ENCODE measurements around the gene SYN1. TPM values are rescaled to one million over a fixed set of nuclear protein-coding genes. Genes with fewer than 3 reads are reported as not detected.
A peak's percentile ranks its signal among the peaks of the same experiment; 100 is the strongest.

The SYN1 gene
- total and polyA plus RNA-seq, 4 donors, result 0.09 to 2.5 (median 0.60) TPM

DNA sequence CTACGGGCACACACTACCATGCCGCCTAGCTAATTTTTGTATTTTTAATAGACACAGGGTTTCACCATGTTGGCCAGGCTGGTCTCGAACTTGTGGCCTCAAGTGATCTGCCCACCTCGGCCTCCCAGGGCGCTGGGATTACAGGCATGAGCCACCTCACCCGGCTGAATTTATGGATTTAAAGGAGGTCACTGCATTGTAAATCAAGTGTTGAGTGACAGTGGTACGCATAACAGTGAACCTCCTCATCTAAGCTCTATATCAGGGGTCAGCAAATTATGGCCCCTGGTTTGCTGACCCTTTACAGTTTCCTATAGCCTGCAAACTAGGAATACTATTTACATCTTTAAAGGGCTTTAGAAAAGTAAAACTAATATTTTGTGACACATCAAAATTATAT lies 41.9 kb upstream of the SYN1 start:
- 96% methylated on average over 7 of the region's 7 CpGs for WGBS
- H3K27ac ChIP-seq (ENCODE audit: low read depth in 1 of 2, low read length in 2 of 2), result no peak overlapping the region
- no peaks in the 10 kb centered on the region for H3K9me3 ChIP-seq (ENCODE audit: control insufficient read depth in 4 of 4, low read length in 3 of 4)
- peaks cover 0 to 7% (median 2%) of the 10 kb centered on the region in 4 donors for H3K36me3 ChIP-seq (ENCODE audit: control insufficient read depth in 4 of 4, insufficient read depth in 3 of 4, low read depth in 1 of 4, low read length in 3 of 4)
- H3K9ac ChIP-seq (ENCODE audit: low read depth in 1 of 2, low read length in 2 of 2), result no peak overlapping the region
- H3K4me1 ChIP-seq (ENCODE audit: control insufficient read depth in 4 of 4, insufficient read depth in 4 of 4, low read length in 3 of 4), result peaks cover 0 to 2% (median 0%) of the 10 kb centered on the region in 4 donors
- H3K27me3 ChIP-seq (ENCODE audit: control insufficient read depth in 4 of 4, insufficient read depth in 4 of 4, low read length in 3 of 4), result no peaks in the 10 kb centered on the region
- TF ChIP-seq, protein P1, sequence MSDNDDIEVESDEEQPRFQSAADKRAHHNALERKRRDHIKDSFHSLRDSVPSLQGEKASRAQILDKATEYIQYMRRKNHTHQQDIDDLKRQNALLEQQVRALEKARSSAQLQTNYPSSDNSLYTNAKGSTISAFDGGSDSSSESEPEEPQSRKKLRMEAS (IDR thresholded peaks at IDR 0.05), result no peak
- no peak for TF ChIP-seq HNF4A (conservative IDR thresholded peaks at IDR 0.05)
- TF ChIP-seq, protein P2, sequence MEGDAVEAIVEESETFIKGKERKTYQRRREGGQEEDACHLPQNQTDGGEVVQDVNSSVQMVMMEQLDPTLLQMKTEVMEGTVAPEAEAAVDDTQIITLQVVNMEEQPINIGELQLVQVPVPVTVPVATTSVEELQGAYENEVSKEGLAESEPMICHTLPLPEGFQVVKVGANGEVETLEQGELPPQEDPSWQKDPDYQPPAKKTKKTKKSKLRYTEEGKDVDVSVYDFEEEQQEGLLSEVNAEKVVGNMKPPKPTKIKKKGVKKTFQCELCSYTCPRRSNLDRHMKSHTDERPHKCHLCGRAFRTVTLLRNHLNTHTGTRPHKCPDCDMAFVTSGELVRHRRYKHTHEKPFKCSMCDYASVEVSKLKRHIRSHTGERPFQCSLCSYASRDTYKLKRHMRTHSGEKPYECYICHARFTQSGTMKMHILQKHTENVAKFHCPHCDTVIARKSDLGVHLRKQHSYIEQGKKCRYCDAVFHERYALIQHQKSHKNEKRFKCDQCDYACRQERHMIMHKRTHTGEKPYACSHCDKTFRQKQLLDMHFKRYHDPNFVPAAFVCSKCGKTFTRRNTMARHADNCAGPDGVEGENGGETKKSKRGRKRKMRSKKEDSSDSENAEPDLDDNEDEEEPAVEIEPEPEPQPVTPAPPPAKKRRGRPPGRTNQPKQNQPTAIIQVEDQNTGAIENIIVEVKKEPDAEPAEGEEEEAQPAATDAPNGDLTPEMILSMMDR (IDR thresholded peaks at IDR 0.05; ENCODE audit: low read depth, low read length, missing input control), result no peak
- no peak for TF ChIP-seq RXRA (IDR thresholded peaks at IDR 0.05)
- TF ChIP-seq, protein P3, sequence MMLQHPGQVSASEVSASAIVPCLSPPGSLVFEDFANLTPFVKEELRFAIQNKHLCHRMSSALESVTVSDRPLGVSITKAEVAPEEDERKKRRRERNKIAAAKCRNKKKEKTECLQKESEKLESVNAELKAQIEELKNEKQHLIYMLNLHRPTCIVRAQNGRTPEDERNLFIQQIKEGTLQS (IDR thresholded peaks at IDR 0.05), result no peak
- TF ChIP-seq SP1 (IDR thresholded peaks at IDR 0.05), result no peak
- no peak for TF ChIP-seq FOXA1 (IDR thresholded peaks at IDR 0.05)
- TF ChIP-seq, protein P4, sequence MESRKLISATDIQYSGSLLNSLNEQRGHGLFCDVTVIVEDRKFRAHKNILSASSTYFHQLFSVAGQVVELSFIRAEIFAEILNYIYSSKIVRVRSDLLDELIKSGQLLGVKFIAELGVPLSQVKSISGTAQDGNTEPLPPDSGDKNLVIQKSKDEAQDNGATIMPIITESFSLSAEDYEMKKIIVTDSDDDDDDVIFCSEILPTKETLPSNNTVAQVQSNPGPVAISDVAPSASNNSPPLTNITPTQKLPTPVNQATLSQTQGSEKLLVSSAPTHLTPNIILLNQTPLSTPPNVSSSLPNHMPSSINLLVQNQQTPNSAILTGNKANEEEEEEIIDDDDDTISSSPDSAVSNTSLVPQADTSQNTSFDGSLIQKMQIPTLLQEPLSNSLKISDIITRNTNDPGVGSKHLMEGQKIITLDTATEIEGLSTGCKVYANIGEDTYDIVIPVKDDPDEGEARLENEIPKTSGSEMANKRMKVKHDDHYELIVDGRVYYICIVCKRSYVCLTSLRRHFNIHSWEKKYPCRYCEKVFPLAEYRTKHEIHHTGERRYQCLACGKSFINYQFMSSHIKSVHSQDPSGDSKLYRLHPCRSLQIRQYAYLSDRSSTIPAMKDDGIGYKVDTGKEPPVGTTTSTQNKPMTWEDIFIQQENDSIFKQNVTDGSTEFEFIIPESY (IDR thresholded peaks at IDR 0.05), result no peak
- TF ChIP-seq EGR1 (IDR thresholded peaks at IDR 0.05; ENCODE audit: low read depth in 2 of 2), result no peak
- TF ChIP-seq JUND (IDR thresholded peaks at IDR 0.05), result no peak
- TF ChIP-seq YY1 (IDR thresholded peaks at IDR 0.05), result no peak
- TF ChIP-seq GABPA (IDR thresholded peaks at IDR 0.05 in 1 of 2, conservative IDR thresholded peaks at IDR 0.05 in 1 of 2), result no peak
- TF ChIP-seq RAD21 (IDR thresholded peaks at IDR 0.05), result no peak
- no peak for DNase-seq (ENCODE audit: low spot score)
- H3K4me3 ChIP-seq (ENCODE audit: low read depth in 1 of 3, low read length in 3 of 3), result no peak overlapping the region

DNA sequence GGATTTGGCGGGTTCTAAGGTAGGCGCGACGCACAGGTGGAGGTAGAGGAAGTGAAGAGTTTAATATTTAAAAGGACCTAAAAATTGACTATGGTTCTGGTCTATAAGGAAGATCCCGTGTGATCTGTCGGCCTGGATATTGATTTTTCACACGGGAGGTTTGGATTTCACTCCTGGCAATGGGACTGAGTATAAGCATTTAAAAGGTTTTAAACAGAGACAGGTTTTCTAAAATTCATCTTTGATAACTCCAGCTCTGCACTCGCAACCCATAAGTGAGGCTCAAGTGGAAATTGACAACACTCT lies 39.7 kb upstream of the SYN1 start:
- DNase-seq (ENCODE audit: low spot score), result no peak
- no peak for TF ChIP-seq SP1 (IDR thresholded peaks at IDR 0.05)
- H3K36me3 ChIP-seq (ENCODE audit: control insufficient read depth in 4 of 4, insufficient read depth in 3 of 4, low read depth in 1 of 4, low read length in 3 of 4), result peaks cover 0 to 19% (median 5%) of the 10 kb centered on the region in 4 donors
- no peak overlapping the region for H3K9ac ChIP-seq (ENCODE audit: low read depth in 1 of 2, low read length in 2 of 2)
- no peaks in the 10 kb centered on the region for H3K9me3 ChIP-seq (ENCODE audit: control insufficient read depth in 4 of 4, low read length in 3 of 4)
- peak overlapping the region; percentile 94 to 97 for H3K27ac ChIP-seq (ENCODE audit: low read depth in 1 of 2, low read length in 2 of 2)
- peaks cover 0 to 2% (median 0%) of the 10 kb centered on the region in 4 donors for H3K4me1 ChIP-seq (ENCODE audit: control insufficient read depth in 4 of 4, insufficient read depth in 4 of 4, low read length in 3 of 4)
- no peaks in the 10 kb centered on the region for H3K27me3 ChIP-seq (ENCODE audit: control insufficient read depth in 4 of 4, insufficient read depth in 4 of 4, low read length in 3 of 4)
- H3K4me3 ChIP-seq (ENCODE audit: low read depth in 1 of 3, low read length in 3 of 3), result peak overlapping the region; percentile 8 to 87 (median 64)
- 15% methylated on average over 8 of the region's 8 CpGs for WGBS

DNA sequence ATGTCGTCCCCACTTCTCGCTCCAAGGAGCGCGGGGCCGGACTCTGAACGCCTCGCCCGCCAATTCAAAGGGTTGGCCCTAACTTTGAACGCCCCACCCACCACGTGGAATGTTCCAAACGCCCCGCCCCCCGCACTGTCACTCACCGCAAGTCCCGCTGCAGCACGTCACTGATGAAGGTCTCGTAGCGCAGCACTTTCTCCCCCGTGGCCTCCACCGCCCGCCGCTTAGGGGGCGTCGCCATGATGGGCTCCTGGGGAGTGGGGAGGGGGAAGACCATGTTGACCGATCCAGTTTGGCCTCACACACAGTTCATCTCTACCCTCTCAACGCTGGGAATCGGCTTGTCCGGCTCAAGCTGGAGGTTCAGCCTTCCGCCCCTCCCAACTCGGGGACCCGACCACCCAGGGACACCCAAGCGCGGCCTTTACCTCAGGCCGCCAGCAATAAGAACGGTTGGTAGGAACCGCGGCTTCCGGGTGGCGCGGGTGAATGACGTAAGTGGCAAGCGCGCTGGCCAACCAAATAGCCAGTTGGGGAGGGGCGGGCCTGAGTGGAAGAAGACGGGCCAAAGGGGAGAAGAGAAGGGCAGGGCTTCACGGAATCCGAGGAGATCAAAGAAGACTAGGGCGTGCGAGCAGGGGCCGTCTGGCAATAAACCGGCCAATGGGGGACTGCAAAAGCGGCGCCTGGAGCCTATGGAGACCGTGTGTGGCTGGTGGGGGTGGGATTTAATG lies 39.2 kb upstream of the SYN1 start, which contains the start of gene UXT:
Gene UXT (minus strand): TSS at position 497 of the 737 bp plus-strand sequence. CDS start 253 bp downstream, at position 244.
- H3K27me3 ChIP-seq (ENCODE audit: control insufficient read depth in 4 of 4, insufficient read depth in 4 of 4, low read length in 3 of 4), result no peaks in the 10 kb centered on the region
- peaks cover 0 to 2% (median 0%) of the 10 kb centered on the region in 4 donors for H3K4me1 ChIP-seq (ENCODE audit: control insufficient read depth in 4 of 4, insufficient read depth in 4 of 4, low read length in 3 of 4)
- H3K27ac ChIP-seq (ENCODE audit: low read depth in 1 of 2, low read length in 2 of 2), result peak within 1 kb of the TSS; percentile 94 to 97
- under 1% methylated on average over 54 of the region's 54 CpGs for WGBS
- peak within 1 kb of the TSS in 1 of 2 donors; percentile 74 for H3K9ac ChIP-seq (ENCODE audit: low read depth in 1 of 2, low read length in 2 of 2)
- DNase-seq (ENCODE audit: low spot score), result peak; percentile 92
- H3K4me3 ChIP-seq (ENCODE audit: low read depth in 1 of 3, low read length in 3 of 3), result peak within 1 kb of the TSS; percentile 64 to 87 (median 73)
- peaks cover 0 to 20% (median 5%) of the 10 kb centered on the region in 4 donors for H3K36me3 ChIP-seq (ENCODE audit: control insufficient read depth in 4 of 4, insufficient read depth in 3 of 4, low read depth in 1 of 4, low read length in 3 of 4)
- no peaks in the 10 kb centered on the region for H3K9me3 ChIP-seq (ENCODE audit: control insufficient read depth in 4 of 4, low read length in 3 of 4)
- TF ChIP-seq TAF1 (conservative IDR thresholded peaks at IDR 0.05) (no peak), RXRA (IDR thresholded peaks at IDR 0.05) (peak; percentile 4 to 13), EGR1 (IDR thresholded peaks at IDR 0.05; ENCODE audit: low read depth in 2 of 2) (no peak), GABPA (IDR thresholded peaks at IDR 0.05 in 1 of 2, conservative IDR thresholded peaks at IDR 0.05 in 1 of 2) (peak in 1 of 2 donors; percentile 64), FOXA2 (IDR thresholded peaks at IDR 0.05) (no peak), JUND (IDR thresholded peaks at IDR 0.05) (no peak)
- TF ChIP-seq, protein P5, sequence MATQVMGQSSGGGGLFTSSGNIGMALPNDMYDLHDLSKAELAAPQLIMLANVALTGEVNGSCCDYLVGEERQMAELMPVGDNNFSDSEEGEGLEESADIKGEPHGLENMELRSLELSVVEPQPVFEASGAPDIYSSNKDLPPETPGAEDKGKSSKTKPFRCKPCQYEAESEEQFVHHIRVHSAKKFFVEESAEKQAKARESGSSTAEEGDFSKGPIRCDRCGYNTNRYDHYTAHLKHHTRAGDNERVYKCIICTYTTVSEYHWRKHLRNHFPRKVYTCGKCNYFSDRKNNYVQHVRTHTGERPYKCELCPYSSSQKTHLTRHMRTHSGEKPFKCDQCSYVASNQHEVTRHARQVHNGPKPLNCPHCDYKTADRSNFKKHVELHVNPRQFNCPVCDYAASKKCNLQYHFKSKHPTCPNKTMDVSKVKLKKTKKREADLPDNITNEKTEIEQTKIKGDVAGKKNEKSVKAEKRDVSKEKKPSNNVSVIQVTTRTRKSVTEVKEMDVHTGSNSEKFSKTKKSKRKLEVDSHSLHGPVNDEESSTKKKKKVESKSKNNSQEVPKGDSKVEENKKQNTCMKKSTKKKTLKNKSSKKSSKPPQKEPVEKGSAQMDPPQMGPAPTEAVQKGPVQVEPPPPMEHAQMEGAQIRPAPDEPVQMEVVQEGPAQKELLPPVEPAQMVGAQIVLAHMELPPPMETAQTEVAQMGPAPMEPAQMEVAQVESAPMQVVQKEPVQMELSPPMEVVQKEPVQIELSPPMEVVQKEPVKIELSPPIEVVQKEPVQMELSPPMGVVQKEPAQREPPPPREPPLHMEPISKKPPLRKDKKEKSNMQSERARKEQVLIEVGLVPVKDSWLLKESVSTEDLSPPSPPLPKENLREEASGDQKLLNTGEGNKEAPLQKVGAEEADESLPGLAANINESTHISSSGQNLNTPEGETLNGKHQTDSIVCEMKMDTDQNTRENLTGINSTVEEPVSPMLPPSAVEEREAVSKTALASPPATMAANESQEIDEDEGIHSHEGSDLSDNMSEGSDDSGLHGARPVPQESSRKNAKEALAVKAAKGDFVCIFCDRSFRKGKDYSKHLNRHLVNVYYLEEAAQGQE (IDR thresholded peaks at IDR 0.05), result peak; percentile 80
- TF ChIP-seq, protein P1 (IDR thresholded peaks at IDR 0.05), result peak; percentile 70
